DND-41 (cell line): ENCODE data around the gene NCK2.

Experiments used
- ATAC-seq: fragments of 200-7000 bp; cut with Tn5 transposase; 3 replicates; pipeline ENCODE4 v1.9.1; 2021; ENCODE audit warnings: low read depth; ENCODE audit not compliant: insufficient read depth
- DNase-seq: peaks from one replicate; pipeline ENCODE4 v3.0.0-alpha.2; 2020
- H2AFZ ChIP-seq: 2 replicates; pipeline ENCODE4 v1.6.0; 2012; ENCODE audit warnings: low read depth, low read length
- H3K27ac ChIP-seq: 2 replicates; pipeline ENCODE4 v1.5.1; 2012; ENCODE audit warnings: low read length, inconsistent platforms
- H3K27me3 ChIP-seq: fragments of 200-600 bp; sonication (generic); 2 replicates; pipeline ENCODE4 v1.6.0; 2012; ENCODE audit warnings: low read length, mild to moderate bottlenecking, inconsistent platforms; ENCODE audit not compliant: insufficient read depth, poor library complexity
- H3K36me3 ChIP-seq: 2 replicates; pipeline ENCODE4 v1.5.1; 2012; ENCODE audit warnings: low read length, inconsistent platforms; ENCODE audit not compliant: insufficient read depth
- H3K4me1 ChIP-seq: 2 replicates; pipeline ENCODE4 v1.5.1; 2012; ENCODE audit warnings: mild to moderate bottlenecking, low read length; ENCODE audit not compliant: insufficient read depth
- H3K4me2 ChIP-seq: 2 replicates; pipeline ENCODE4 v1.6.0; 2012; ENCODE audit warnings: mild to moderate bottlenecking, moderate library complexity, low read length, inconsistent platforms; ENCODE audit not compliant: insufficient read depth
- H3K4me3 ChIP-seq, 2 experiments: fragments of 200-600 bp in 1 of 2; shearing (Covaris generic) in 1 of 2; 2 replicates each; pipeline ENCODE4 v1.5.1; 2012 to 2016; ENCODE audit warnings: inconsistent platforms in 2 of 2, low read length in 2 of 2, mild to moderate bottlenecking in 2 of 2, low read depth in 1 of 2, moderate library complexity in 1 of 2
- H3K79me2 ChIP-seq: 2 replicates; pipeline ENCODE4 v1.6.0; 2012; ENCODE audit warnings: low read length, inconsistent platforms; ENCODE audit not compliant: insufficient read depth
- H3K9ac ChIP-seq: 2 replicates; pipeline ENCODE4 v1.6.0; 2012; ENCODE audit warnings: low read depth, mild to moderate bottlenecking, inconsistent platforms, low read length, moderate library complexity
- H3K9me3 ChIP-seq: 2 replicates; pipeline ENCODE4 v1.5.1; 2012; ENCODE audit warnings: low read length, moderate library complexity, mild to moderate bottlenecking, inconsistent platforms; ENCODE audit not compliant: insufficient read depth, severe bottlenecking
- H4K20me1 ChIP-seq: 2 replicates; pipeline ENCODE4 v1.6.0; 2012; ENCODE audit warnings: low read length; ENCODE audit not compliant: insufficient read depth
- EZH2 ChIP-seq: IDR thresholded peaks from 3 replicates; pipeline ENCODE4 v1.6.1; 2012; ENCODE audit warnings: borderline replicate concordance, low read depth, mild to moderate bottlenecking, moderate library complexity, low read length, inconsistent platforms; ENCODE audit not compliant: severe bottlenecking
- TF ChIP-seq, protein P1 (sequence below): IDR thresholded peaks from 2 replicates; pipeline ENCODE4 v1.5.1; 2012; ENCODE audit warnings: borderline replicate concordance, low read length, moderate library complexity, mild to moderate bottlenecking; ENCODE audit not compliant: poor library complexity, severe bottlenecking; ENCODE audit errors: extremely low read depth

The NCK2 gene

DNA sequence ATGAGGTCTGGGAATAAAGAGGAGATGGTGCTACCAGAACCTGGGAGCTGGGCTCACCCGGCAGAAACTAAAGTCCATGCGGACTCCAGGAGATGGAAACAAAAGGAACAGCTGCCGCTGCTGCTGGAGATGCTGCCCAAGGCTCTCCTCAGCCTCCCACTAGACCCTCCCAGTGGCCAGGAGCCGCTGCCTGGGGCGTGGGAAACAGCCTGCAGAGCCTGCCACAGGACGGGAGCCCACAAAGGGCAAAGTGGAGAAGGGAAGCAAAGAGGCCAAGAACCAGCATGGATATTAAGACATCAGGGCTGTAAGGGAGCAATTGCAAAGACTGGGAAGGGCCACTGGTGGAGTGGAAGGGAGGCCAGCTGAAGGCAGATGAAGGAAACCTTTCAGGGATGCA, 179.6 kb downstream of the NCK2 start:
- ATAC-seq (no peak), DNase-seq (no peak)
- Histone ChIP-seq H3K4me2 (no peak overlapping the region), H3K79me2 (no peaks in the 10 kb centered on the region), H3K36me3 (no peaks in the 10 kb centered on the region), H3K27ac (no peak overlapping the region), H3K4me3 (no peak overlapping the region), H3K9ac (no peak overlapping the region), H3K9me3 (peaks cover 4% of the 10 kb centered on the region), H4K20me1 (no peaks in the 10 kb centered on the region), H2AFZ (no peak overlapping the region), H3K27me3 (no peaks in the 10 kb centered on the region), H3K4me1 (0 out of 2 replicates have a peak, but pooled peaks cover 2% of the 10 kb centered on the region)
- no peak for TF ChIP-seq EZH2
- TF ChIP-seq, protein P1, sequence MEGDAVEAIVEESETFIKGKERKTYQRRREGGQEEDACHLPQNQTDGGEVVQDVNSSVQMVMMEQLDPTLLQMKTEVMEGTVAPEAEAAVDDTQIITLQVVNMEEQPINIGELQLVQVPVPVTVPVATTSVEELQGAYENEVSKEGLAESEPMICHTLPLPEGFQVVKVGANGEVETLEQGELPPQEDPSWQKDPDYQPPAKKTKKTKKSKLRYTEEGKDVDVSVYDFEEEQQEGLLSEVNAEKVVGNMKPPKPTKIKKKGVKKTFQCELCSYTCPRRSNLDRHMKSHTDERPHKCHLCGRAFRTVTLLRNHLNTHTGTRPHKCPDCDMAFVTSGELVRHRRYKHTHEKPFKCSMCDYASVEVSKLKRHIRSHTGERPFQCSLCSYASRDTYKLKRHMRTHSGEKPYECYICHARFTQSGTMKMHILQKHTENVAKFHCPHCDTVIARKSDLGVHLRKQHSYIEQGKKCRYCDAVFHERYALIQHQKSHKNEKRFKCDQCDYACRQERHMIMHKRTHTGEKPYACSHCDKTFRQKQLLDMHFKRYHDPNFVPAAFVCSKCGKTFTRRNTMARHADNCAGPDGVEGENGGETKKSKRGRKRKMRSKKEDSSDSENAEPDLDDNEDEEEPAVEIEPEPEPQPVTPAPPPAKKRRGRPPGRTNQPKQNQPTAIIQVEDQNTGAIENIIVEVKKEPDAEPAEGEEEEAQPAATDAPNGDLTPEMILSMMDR = no peak

DNA sequence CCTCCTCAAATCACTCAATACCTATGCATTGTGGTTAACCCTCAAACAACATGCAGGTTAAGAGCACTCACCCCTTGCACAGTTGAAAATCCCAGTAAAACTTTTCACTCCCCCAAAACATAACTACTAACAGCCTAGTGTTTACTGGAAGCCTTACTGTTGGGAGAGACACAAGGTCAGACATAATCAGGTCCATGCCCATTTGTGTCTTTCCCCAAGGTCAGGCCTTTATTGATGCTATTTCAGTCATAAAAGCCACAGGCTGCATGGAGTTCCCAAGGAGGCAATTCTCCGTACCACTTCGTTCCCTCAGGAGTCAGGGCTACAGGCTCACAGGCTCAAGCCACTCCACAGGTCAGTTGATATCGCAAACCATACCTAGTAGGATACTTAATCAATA, 180.2 kb downstream of the NCK2 start:
- DNase-seq = no peak
- Histone ChIP-seq H4K20me1 (no peaks in the 10 kb centered on the region), H3K27ac (no peak overlapping the region), H3K36me3 (no peaks in the 10 kb centered on the region), H3K79me2 (no peaks in the 10 kb centered on the region), H3K4me3 (no peak overlapping the region), H3K4me2 (no peak overlapping the region), H3K4me1 (peaks cover 7% of the 10 kb centered on the region), H3K9me3 (peaks cover 4% of the 10 kb centered on the region), H3K9ac (no peak overlapping the region), H3K27me3 (no peaks in the 10 kb centered on the region), H2AFZ (no peak overlapping the region)
- no peak for ATAC-seq
- no peak for TF ChIP-seq EZH2
- TF ChIP-seq, protein P1 = no peak

DNA sequence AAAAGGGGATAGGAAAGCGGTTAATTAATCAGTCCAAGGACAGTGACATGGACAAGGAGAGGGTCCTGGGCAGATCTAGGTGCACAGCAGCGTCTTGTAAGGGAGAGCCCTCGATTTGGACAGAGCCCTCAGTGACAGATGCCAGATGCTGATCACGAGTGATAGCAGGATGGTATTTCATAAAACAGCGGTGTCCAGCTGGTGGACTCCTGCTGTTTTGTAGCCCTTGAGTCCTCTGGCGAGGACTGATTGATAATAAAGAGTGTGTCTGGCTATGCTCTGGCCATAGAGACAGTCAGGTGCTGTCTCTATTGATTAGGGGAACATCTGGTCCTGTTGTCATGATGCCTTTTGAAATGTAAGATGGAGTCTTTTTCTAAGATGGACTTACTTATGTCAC, 180.7 kb downstream of the NCK2 start:
- Histone ChIP-seq H3K9ac (no peak overlapping the region), H3K9me3 (peaks cover 4% of the 10 kb centered on the region), H4K20me1 (no peaks in the 10 kb centered on the region), H3K27ac (no peak overlapping the region), H3K4me1 (peaks cover 7% of the 10 kb centered on the region), H3K4me3 (no peak overlapping the region), H2AFZ (no peak overlapping the region), H3K36me3 (no peaks in the 10 kb centered on the region), H3K4me2 (no peak overlapping the region), H3K27me3 (no peaks in the 10 kb centered on the region), H3K79me2 (no peaks in the 10 kb centered on the region)
- DNase-seq (no peak), ATAC-seq (no peak)
- no peak for TF ChIP-seq EZH2
- TF ChIP-seq, protein P1 = no peak

DNA sequence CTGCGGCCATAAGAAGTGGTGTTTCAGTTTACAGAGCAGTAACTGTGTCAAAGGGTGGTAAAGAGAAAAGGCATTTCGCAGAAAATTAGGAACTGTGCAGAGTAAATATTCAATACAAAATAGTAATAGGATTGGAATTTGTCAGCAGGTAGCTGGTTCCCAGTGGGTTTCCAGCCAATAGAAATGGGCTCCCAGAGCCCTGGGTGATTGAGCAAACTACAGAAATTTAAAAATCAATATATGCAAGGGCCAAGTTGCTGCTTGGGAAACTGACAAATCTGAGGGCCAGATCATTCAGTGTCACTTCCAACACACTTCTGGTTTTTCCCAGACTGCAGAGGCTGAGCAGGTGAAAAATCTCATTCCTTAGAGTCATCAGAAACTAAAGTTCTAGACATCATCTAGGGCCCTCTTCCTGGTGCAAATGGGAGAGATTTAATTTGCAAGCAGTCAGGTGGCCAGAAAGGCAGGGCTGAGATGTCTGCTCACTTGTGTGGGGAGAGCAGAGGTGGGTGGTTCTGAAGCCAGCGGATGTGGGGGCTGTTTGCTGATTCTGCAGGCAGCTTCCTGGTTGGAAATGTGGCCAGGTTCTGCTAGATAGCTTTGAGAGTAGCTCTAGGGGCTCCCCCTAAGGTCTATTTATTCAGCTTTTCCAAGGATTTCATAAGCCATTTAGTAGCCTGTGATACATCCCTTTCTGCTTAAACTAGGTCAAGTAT, 182.4 kb downstream of the NCK2 start:
- no peak for TF ChIP-seq EZH2
- TF ChIP-seq, protein P1 = no peak
- ATAC-seq = peak; percentile 79

More for the DNA sequence above, 182.4 kb downstream of the NCK2 start:
- no peak overlapping the region for H3K9ac ChIP-seq
- DNase-seq = peak; percentile 63
- H4K20me1 ChIP-seq = no peaks in the 10 kb centered on the region
- H3K4me2 ChIP-seq = no peak overlapping the region
- no peaks in the 10 kb centered on the region for H3K27me3 ChIP-seq
- no peaks in the 10 kb centered on the region for H3K9me3 ChIP-seq
- H3K27ac ChIP-seq = no peak overlapping the region
- H3K36me3 ChIP-seq = no peaks in the 10 kb centered on the region
- no peaks in the 10 kb centered on the region for H3K79me2 ChIP-seq
- no peak overlapping the region for H2AFZ ChIP-seq
- H3K4me3 ChIP-seq = no peak overlapping the region
- H3K4me1 ChIP-seq = peaks cover 7% of the 10 kb centered on the region
